Progenitor cell of endocrine pancreas (in vitro differentiated cells): ENCODE measurements around the gene ARID1B. TPM values are rescaled to one million over a fixed set of nuclear protein-coding genes. Genes with fewer than 3 reads are reported as not detected.

Experiments
- DNase-seq: peaks from one replicate; pipeline ENCODE4 v3.0.0; 2021; ENCODE audit warnings: low spot score; ENCODE audit not compliant: unreplicated experiment
- H3K27ac Mint-ChIP-seq: 2 replicates; pipeline ENCODE4 v1.8.0; 2021; ENCODE audit warnings: mild to moderate bottlenecking, moderate library complexity, mixed read lengths
- H3K27me3 Mint-ChIP-seq: 2 replicates; pipeline ENCODE4 v1.8.0; 2021; ENCODE audit warnings: mixed read lengths
- H3K36me3 Mint-ChIP-seq: 2 replicates; pipeline ENCODE4 v1.8.0; 2022; ENCODE audit warnings: mixed read lengths; ENCODE audit not compliant: insufficient read depth
- H3K4me1 Mint-ChIP-seq: 2 replicates; pipeline ENCODE4 v1.8.0; 2021; ENCODE audit warnings: low read depth, mixed read lengths
- H3K4me3 Mint-ChIP-seq: 2 replicates; pipeline ENCODE4 v1.8.0; 2021; ENCODE audit warnings: low read depth, mild to moderate bottlenecking, moderate library complexity, mixed read lengths
- H3K9me3 Mint-ChIP-seq: 2 replicates; pipeline ENCODE4 v1.8.0; 2021; ENCODE audit warnings: low read depth, mixed read lengths
- CTCF ChIP-seq: fragments of 200-600 bp; sonication (generic); IDR thresholded peaks from one replicate; pipeline ENCODE4 v1.5.0; 2021; ENCODE audit warnings: antibody characterized with exemption, mild to moderate bottlenecking; ENCODE audit not compliant: unreplicated experiment
- total RNA-seq: library from RNA; stranded (reverse); gene quantifications from 2 replicates; pipeline ENCODE4 v1.2.1, GENCODE V29; 2021

ARID1B gene
- total RNA-seq, 1 donor from 2014 or later, result 152 TPM

DNA sequence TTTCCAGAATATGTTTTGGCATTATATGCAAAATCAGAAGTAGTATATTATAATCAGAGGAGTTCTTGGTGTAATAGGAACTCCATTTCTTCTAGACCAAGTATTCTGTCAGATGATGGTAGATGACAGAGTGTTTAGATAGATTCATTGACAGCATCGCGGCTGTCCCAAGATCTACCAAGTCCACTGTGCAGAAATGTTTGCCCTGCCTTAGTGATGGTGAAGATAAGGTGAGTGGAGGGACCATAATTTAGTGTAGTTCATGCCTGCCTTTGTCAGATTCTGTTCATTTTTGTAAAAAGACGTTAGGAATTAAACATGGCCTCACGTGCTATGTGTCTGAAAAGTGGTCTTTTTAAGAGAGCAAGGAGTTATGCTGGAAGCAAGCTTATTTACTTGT lies 270.1 kb downstream of the ARID1B start:
- peaks cover 3% of the 10 kb centered on the region for H3K36me3 Mint-ChIP-seq
- DNase-seq, result no peak
- no peaks in the 10 kb centered on the region for H3K9me3 Mint-ChIP-seq
- no peak for TF ChIP-seq CTCF
- H3K27ac Mint-ChIP-seq, result no peak overlapping the region
- no peak overlapping the region for H3K4me3 Mint-ChIP-seq
- peaks cover 10% of the 10 kb centered on the region for H3K4me1 Mint-ChIP-seq
- H3K27me3 Mint-ChIP-seq, result no peaks in the 10 kb centered on the region

GRCh38 chr6:157047951-157048350 lies 270.8 kb downstream of the ARID1B start:
- H3K4me1 Mint-ChIP-seq, result peaks cover 11% of the 10 kb centered on the region
- H3K4me3 Mint-ChIP-seq, result no peak overlapping the region
- H3K9me3 Mint-ChIP-seq, result no peaks in the 10 kb centered on the region

DNA sequence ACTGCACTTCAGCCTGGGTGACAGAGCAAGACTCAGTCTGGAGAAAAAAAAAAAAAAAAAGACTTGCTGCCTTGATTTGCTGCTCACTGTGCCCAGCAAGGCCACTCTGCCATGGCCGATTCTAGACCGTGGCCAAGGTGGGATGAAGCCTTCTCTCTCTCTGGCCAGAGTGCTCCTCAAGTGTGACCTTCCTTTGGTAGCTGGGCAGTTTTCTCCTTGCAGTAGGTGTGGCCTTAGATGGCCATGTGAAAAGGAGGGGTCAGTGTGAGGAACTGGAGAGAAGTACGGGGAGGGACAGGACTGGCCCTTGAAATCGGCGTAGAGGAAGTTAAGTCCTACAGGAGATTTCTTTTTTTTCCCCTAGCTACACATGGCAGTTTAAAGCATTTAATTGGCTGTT lies 272.0 kb downstream of the ARID1B start:
- Mint-ChIP-seq H3K4me3 (no peak overlapping the region), H3K4me1 (peaks cover 9% of the 10 kb centered on the region), H3K9me3 (no peaks in the 10 kb centered on the region), H3K36me3 (no peaks in the 10 kb centered on the region), H3K27me3 (no peaks in the 10 kb centered on the region), H3K27ac (no peak overlapping the region)
- no peak for TF ChIP-seq CTCF
- DNase-seq, result no peak

More at GRCh38 chr6:157047951-157048350, 270.8 kb downstream of the ARID1B start:
- no peak for DNase-seq
- TF ChIP-seq CTCF, result no peak
- H3K27ac Mint-ChIP-seq, result no peak overlapping the region
- H3K36me3 Mint-ChIP-seq, result peaks cover 3% of the 10 kb centered on the region
- H3K27me3 Mint-ChIP-seq, result no peaks in the 10 kb centered on the region

- H3K4me1 Mint-ChIP-seq, result peaks cover 9% of the 10 kb centered on the region
- DNase-seq, result no peak
- no peak for TF ChIP-seq CTCF
- H3K27me3 Mint-ChIP-seq, result no peaks in the 10 kb centered on the region
- H3K4me3 Mint-ChIP-seq, result no peak overlapping the region
- no peaks in the 10 kb centered on the region for H3K9me3 Mint-ChIP-seq
- peaks cover 6% of the 10 kb centered on the region for H3K36me3 Mint-ChIP-seq
- peak overlapping the region; percentile 6 for H3K27ac Mint-ChIP-seq
Observed at GRCh38 chr6:157050537-157051265, 273.5 kb downstream of the ARID1B start.

- H3K27me3 Mint-ChIP-seq, result no peaks in the 10 kb centered on the region
- peaks cover 18% of the 10 kb centered on the region for H3K4me1 Mint-ChIP-seq
- H3K27ac Mint-ChIP-seq, result no peak overlapping the region
- peaks cover 8% of the 10 kb centered on the region for H3K36me3 Mint-ChIP-seq
- H3K9me3 Mint-ChIP-seq, result no peaks in the 10 kb centered on the region
- DNase-seq, result no peak
- H3K4me3 Mint-ChIP-seq, result no peak overlapping the region
- no peak for TF ChIP-seq CTCF
Observed at GRCh38 chr6:157054531-157054979, 277.4 kb downstream of the ARID1B start.
